Metanephros (tissue), 2 donors: ENCODE measurements around the gene DHTKD1. TPM values are rescaled to one million over a fixed set of nuclear protein-coding genes. Genes with fewer than 3 reads are reported as not detected.

Experiments used
- small RNA-seq: library from RNA; depleted of rRNA; stranded (forward); fragments of <200 nt; gene quantifications from one replicate; pipeline ENCODE3, GENCODE V24; 2014; ENCODE audit warnings: low replicate concordance
- total RNA-seq: library from RNA; depleted of rRNA; stranded (reverse); fragments of >200 nt; gene quantifications from one replicate; pipeline ENCODE4 v1.2.3, GENCODE V29; 2014

Gene DHTKD1, protein sequence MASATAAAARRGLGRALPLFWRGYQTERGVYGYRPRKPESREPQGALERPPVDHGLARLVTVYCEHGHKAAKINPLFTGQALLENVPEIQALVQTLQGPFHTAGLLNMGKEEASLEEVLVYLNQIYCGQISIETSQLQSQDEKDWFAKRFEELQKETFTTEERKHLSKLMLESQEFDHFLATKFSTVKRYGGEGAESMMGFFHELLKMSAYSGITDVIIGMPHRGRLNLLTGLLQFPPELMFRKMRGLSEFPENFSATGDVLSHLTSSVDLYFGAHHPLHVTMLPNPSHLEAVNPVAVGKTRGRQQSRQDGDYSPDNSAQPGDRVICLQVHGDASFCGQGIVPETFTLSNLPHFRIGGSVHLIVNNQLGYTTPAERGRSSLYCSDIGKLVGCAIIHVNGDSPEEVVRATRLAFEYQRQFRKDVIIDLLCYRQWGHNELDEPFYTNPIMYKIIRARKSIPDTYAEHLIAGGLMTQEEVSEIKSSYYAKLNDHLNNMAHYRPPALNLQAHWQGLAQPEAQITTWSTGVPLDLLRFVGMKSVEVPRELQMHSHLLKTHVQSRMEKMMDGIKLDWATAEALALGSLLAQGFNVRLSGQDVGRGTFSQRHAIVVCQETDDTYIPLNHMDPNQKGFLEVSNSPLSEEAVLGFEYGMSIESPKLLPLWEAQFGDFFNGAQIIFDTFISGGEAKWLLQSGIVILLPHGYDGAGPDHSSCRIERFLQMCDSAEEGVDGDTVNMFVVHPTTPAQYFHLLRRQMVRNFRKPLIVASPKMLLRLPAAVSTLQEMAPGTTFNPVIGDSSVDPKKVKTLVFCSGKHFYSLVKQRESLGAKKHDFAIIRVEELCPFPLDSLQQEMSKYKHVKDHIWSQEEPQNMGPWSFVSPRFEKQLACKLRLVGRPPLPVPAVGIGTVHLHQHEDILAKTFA
- 34.7 TPM for total RNA-seq

DNA sequence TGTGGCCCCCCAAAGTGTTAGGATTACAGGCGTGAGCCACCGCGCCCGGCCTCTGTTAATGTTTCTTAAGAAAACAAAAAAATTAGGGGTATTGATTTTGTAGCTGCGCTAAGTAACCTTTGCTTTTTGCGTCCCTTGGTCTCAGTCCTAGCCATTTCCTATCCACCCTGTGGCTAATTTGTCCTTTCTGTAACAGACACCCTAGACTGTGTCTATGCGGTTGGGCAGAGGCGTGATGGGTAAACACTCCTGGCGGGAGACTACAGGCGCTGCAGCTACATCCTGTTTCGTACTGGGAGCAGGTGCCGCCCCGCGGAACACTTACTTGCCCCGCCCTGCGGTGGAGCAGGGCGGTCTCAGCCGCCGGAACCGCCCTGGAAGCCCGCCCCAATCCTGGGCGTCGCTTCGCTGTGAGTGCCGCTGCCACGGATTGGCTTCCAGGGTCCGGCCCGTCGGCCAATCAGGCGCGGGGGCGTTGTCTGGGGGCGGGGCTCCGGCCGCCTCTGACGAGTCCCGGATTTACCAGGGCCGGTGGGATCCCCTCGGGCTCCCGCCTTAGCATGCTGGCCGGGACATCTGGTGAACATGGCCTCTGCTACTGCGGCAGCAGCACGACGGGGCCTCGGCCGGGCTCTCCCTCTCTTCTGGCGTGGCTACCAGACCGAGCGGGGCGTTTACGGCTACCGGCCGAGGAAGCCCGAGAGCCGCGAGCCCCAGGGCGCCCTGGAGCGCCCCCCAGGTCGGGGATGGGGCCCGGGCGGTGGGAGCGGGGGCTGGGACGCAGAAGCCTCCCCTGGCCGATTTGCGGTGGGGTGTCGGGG lies at the start of gene DHTKD1:
DHTKD1 (plus strand) TSS at position 506 of the 821 bp plus-strand sequence; CDS start at position 586, 80 bp downstream.

GRCh38 chr10:12042797-12043651 lies 25.7 kb upstream of the DHTKD1 start, which contains the start of gene UPF2:
UPF2 (minus strand) TSS chr10:12042809; CDS start chr10:12035423, 7,386 bp downstream.

DNA sequence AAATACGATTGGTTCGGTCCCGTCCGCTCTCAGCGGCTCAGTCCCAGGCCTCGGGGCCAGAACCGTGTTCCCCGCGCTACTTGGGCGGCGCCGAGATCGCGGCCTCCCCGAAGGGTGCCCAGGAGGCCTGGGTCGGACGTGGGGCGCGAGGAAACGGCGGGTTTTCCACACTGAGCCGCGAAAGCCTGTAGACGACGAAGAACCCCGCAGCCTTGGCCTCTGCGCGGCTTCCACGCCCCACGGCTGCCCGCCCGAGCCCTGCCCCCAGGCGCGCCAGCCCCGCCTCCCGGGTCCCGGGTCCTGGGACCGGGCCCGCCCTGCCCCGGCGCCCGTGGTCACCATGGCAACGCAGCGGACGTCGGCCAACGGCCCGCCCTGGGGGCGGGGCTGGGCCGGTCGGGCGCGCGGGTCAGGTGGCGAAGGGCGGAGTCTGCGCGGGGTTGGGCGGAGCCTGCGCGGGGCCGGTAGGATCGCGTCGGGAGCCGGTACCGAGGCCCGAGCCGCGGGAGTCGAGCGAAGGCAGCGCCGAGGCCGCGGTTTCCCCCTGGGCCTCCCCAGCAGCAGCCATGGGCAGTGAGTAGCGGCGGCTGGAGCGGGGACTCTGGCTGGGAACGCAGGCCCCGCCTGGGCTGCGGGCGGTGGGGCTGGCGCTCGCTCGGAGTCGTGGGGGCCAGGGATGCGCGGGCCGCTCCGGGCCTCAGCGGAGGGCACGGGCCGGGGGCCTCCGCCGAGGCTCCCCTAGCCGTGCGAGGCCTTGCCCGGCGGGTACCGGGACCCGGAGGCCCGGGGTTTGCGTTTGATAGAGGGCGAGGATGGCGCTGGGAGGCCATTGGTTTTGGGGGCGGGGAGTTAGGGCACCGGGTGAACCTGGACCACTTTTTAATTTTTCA lies 60.7 kb downstream of the DHTKD1 start, which contains the start of gene SEC61A2:
SEC61A2 (plus strand) TSS at position 456 of the 890 bp plus-strand sequence; CDS start at position 567, 111 bp downstream.

Small RNA genes lying within 50 kb of the gene (small RNA-seq; reads per million reads assigned to genes)
- not detected for gene MIR548AK
- gene RNU6-88P, result not detected

Other genes starting within 250 kb of the DHTKD1 start
- gene PROSER2, start 245.6 kb upstream of the DHTKD1 start, total RNA-seq, result 12.4 TPM
- gene UPF2, start 26.1 kb upstream of the DHTKD1 start, total RNA-seq, result 19.9 TPM
- 12.0 TPM for gene SEC61A2, start 60.7 kb downstream of the DHTKD1 start, total RNA-seq
- 26.9 TPM for gene NUDT5, start 126.9 kb downstream of the DHTKD1 start, total RNA-seq
- 86.2 TPM for gene CDC123, start 127.2 kb downstream of the DHTKD1 start, total RNA-seq